GM19452 (cell line): ENCODE measurements around the gene TSPAN7.

Source experiments
- ATAC-seq: cut with Tn5 transposase; IDR thresholded peaks from one replicate; pipeline ENCODE4 v1.9.1; 2021; ENCODE audit not compliant: unreplicated experiment

The TSPAN7 gene

GRCh38 chrX:38643903-38644302 lies 82.6 kb downstream of the TSPAN7 start:
- no peak for ATAC-seq

- no peak for ATAC-seq
Observed at GRCh38 chrX:38646129-38646528, 84.8 kb downstream of the TSPAN7 start.

- no peak for ATAC-seq
Observed at GRCh38 chrX:38649221-38649620, 87.9 kb downstream of the TSPAN7 start.

- no peak for ATAC-seq
Observed at GRCh38 chrX:38649674-38650647, 88.6 kb downstream of the TSPAN7 start.

GRCh38 chrX:38651625-38652601 lies 90.6 kb downstream of the TSPAN7 start:
- no peak for ATAC-seq

GRCh38 chrX:38652934-38653442 lies 91.6 kb downstream of the TSPAN7 start:
- ATAC-seq = no peak

GRCh38 chrX:38654302-38654701 lies 93.0 kb downstream of the TSPAN7 start:
- no peak for ATAC-seq

- ATAC-seq = no peak
Observed at GRCh38 chrX:38656350-38656915, 95.1 kb downstream of the TSPAN7 start.

GRCh38 chrX:38657562-38657961 lies 96.2 kb downstream of the TSPAN7 start:
- no peak for ATAC-seq

GRCh38 chrX:38660395-38661102 lies 99.2 kb downstream of the TSPAN7 start:
- no peak for ATAC-seq

GRCh38 chrX:38661103-38661441 lies 99.7 kb downstream of the TSPAN7 start:
- ATAC-seq = no peak

- no peak for ATAC-seq
Observed at GRCh38 chrX:38661561-38661960, 100.2 kb downstream of the TSPAN7 start.

- ATAC-seq = no peak
Observed at GRCh38 chrX:38662640-38663039, 101.3 kb downstream of the TSPAN7 start.

GRCh38 chrX:38664285-38664684 lies 102.9 kb downstream of the TSPAN7 start:
- ATAC-seq = no peak

GRCh38 chrX:38666909-38667308 lies 105.6 kb downstream of the TSPAN7 start:
- ATAC-seq = no peak

GRCh38 chrX:38668771-38669170 lies 107.4 kb downstream of the TSPAN7 start:
- ATAC-seq = no peak

- ATAC-seq = no peak
Observed at GRCh38 chrX:38669428-38669827, 108.1 kb downstream of the TSPAN7 start.

- ATAC-seq = no peak
Observed at GRCh38 chrX:38672646-38673045, 111.3 kb downstream of the TSPAN7 start.

- ATAC-seq = no peak
Observed at GRCh38 chrX:38675856-38676255, 114.5 kb downstream of the TSPAN7 start.

- no peak for ATAC-seq
Observed at GRCh38 chrX:38678183-38678582, 116.8 kb downstream of the TSPAN7 start.
